Stimulated activated naive CD4-positive, alpha-beta T cell (primary cell): ENCODE data around the gene KCNJ1.

Experiments
- DNase-seq, 6 experiments: peaks; one replicate each; lab custom pipeline; 2025; lab: John Stamatoyannopoulos, UW

The KCNJ1 gene

DNA sequence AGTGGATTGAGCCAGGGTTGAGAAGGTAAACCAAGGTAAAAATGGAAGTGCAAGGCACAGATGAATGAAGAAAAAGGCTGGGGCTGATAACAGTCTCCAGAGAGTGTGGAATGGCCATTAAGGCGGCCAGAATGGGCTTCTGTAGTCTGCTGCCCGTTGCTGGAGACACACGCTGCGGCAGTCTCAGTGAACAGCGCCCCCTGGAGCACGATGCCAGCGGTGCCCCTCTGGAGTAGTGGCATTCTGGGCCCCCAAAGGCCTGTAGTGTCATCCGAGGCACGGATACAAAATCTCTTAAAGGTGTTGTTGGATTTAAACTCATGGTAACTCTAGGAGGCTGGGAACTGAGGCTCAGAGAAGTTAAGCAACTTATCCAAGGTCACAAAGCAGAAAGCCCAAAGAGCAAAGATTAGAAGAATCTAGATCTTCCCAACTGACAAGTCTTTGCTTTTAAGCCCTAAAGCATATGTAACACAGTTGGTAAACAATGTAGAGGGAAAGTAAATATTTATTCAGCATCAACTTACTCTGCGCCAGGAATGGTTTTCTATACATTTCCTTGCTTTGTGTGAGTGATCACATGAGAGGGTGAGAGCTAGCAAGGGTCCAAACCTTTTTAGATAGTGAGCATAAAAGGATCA lies 18.2 kb downstream of the KCNJ1 start:
- DNase-seq, result peak in 5 of 6 experiments; percentile 28 to 55 (median 41)

DNA sequence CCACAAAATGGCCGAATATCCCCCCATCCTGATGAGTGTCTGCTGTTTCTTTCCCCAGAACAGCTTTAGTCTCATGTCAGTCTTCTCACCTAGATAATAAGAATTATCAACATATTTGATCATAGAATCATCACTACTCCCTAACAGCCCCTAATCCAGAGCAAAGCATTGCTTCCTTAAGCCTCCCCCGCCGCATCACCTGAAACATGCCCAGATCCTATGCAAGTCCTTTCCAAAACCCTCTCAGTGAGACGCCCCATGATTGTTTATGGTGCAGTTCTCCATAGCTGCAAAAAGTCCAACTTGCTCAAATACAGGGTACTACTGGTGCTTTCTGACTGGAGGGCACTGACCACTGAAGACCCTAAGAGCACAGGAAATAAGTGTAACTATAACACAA lies 20.1 kb downstream of the KCNJ1 start:
- no peak for DNase-seq

DNA sequence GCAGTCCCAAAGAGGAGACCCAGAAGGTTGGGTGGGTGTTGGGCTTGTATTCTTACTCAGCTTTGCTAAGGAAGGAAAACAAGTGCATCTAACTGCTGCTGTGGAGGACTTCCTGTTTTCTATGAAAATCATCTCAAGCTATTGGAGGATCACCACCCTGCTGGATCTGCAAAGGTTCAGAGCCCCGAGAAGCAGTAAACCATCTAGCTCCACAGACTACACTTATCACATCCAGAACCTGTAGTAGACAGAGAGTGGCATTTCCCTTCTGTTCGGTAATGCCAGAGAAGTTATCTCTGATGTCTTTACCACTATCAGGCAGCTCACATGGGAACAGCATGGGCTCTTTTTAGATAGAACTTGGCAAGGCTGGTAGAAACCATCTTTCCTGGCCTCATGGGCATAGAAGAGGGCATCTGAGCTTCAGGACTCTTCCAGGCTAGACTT lies 21.7 kb downstream of the KCNJ1 start:
- peak in 3 of 6 experiments; percentile 13 to 51 (median 39) for DNase-seq

DNA sequence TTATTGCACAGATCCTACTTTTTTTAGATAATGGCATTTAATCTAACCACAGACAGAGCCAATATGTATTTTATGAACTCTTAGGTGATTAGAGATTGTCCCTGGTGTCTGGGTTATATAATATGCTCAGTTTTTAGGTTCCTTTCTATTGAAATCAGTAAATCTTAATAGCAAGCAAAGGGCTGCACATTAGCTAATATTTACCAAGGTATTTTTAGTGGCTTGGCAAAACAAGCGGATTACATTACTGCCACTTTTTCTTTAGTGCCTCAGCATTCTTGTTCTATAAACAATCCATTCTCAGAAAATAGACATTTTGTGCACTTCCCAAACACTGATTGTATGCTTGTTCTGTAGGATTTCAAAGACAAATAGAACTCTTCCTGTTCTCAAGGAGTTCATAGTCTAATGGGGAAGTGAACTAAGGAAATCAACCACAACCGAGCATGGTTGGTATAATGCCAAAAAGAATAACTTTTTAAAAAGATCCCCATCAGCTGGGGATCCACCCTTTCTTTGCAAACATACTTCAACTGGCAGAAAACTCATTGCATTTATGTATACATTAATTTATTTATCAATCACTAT lies 23.8 kb downstream of the KCNJ1 start:
- no peak for DNase-seq

DNA sequence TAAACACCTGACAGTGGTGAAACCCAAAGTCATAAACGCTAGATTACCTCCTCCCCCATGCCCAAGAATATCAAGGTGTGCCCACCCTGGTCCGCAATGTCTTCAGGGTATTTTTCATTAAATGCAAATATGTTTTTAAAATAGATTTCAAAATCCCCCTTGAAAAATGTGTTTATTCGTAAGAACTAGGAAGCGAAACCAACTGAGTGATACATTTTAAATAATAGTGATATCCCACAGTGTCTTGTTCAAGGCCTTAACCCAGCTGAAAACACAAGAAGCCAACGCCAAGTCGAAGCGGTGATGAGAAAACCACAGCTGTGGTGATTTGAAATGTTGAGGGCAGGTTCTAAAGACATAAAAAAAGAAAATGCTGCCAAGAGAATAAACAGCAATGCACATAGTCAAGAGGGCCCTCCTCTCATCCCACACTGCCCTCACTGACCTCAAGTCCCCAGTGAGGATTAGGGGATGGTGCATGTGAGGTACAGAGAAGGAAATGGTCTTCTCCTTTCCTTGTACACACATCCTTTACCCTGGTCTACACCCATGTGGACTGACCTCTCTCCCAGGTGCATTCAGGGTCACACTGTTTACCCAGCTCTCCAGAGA lies 25.5 kb downstream of the KCNJ1 start:
- DNase-seq, result no peak

DNA sequence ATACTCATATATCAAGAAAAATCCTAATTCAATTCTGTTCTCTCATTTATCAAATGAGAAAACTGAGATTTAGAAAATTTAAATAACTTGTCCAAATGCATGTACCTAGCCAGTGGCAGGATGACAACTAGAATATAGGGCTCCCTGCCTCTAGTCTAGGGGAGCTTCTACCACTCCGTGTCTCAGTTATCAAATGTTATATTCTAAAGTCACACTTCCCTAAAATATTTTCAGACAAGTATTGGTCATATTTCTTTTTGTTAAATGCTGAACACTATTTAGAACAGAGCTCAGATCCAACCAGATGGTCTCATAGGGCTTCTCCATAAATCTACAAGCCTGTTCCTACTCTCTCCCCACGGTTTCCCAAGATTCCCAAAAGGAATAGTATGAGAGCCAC lies 26.3 kb downstream of the KCNJ1 start:
- DNase-seq, result no peak

DNA sequence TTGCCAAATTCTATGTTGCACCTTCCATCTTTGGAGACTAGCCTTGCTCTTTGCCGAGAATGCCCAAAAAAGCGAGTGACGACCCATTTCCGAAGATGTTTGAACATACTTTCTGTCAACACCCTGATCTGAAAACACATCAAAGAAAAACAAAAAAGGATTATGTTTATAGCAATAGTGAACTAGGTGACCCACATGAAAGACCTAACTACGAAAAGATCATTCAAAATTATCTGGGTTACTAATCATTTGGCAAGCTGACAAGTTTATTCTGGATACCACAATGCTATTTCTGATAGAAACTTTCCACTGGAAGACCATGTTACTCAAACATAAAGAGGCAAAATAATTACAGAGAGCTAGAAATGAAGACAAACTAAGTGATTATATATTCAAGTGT lies 27.0 kb downstream of the KCNJ1 start:
- peak in 3 of 6 experiments; percentile 35 to 66 (median 37) for DNase-seq

DNA sequence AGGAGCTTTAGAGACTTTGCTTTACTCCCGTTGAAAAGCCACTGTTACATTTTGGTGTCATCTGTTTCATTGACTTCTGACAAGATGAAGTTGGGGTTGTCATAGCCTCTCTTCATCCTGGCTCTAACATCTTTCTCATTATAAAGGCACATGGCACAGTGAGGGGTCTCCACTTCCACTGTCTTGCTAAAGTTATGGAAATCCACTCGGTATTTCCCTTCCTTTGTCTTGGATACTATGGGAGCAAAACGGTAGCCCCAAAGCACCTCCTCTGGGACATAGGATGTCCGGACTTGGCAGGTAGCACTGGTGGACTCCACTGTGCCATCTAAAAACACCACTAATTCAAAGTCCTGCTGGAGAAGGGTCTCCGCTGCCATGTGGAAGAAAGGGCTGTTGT lies 28.0 kb downstream of the KCNJ1 start:
- no peak for DNase-seq

DNA sequence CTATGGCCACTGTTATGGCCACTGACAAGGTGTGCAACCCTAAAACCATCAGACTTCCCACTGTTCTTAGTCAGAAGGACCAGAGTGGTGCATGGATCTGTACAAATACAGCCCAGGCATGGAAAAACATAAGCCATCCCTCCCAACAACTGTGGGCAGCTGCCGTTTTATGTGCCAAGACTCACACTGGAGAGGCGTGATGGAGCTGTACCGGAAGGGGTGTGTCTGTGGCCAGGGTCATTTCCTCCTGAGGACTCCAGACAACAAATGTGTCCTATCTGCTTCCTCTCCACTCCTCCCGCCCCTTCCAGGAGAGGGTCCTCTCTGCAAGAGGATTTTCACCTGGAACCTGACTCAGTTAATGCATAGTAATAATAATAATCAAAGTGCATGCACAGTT lies 29.5 kb downstream of the KCNJ1 start:
- no peak for DNase-seq

DNA sequence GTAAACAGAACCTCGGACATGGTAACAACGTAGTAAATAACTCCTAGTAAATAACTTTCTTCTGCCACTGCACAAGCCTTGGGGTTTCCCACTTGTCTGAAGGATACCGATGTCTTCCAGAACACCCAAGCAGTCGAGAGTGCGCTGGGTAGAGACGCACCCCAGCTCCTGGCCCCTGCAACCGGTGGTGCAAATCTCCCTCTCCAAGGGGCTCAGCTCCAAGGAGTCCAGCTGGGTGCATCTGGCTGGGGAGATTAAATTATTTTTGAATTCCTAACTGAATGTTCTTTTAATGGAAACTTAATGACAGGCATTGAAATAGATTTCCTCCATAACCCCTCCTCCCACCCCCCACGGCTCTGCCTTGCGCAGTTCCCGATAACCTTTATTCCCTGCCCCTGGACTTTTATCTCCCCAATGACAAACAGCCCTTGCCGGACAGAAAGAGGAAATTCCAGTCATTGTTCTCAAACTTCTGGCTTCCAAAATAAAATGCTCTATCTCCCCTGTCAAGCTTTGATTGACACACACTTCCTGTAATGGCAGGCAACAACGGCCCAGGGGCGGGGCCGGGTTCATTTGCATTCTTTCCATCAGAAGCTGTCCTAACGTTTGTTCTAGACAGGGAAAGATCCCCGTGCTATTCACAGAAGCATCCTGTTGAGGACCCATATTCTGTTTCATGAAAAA lies 31.2 kb downstream of the KCNJ1 start:
- no peak for DNase-seq

DNA sequence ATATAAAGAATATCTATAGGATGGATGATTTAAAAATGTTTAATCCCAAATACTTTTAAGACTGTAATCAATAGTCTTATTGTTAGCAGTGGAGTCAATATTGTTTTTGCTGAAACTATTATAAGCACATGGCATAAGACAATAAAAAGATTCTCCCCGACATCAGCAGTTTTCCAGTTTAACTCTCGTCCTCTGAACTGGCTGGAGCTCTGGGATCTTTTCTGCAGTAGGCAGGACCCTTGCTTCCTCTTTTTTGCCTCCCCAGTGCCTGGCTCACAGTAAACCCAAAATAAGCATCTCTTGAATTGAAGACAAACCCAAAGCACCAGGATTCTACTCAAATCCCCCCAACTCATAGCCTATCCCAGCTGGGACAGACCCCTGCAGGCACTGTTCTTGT lies 32.9 kb downstream of the KCNJ1 start:
- DNase-seq, result no peak

DNA sequence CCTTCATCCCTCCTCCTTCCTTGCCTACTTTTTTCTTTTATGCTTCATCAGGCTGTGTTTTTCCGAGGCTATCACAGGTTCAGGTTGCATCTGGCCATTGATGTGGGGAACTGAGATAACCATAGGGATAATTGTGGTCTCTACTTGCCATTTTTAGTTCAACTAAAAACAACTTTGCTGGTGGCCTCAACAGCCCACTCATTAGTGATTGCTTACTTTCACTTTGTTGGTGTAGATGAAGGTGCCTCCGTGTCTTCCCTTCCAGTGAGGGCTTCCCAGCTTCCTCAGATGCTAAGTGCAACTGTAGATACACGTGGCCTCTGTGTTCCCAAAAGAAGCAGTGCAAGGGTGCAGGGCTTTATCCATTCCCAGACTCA lies 35.0 kb downstream of the KCNJ1 start:
- no peak for DNase-seq

DNA sequence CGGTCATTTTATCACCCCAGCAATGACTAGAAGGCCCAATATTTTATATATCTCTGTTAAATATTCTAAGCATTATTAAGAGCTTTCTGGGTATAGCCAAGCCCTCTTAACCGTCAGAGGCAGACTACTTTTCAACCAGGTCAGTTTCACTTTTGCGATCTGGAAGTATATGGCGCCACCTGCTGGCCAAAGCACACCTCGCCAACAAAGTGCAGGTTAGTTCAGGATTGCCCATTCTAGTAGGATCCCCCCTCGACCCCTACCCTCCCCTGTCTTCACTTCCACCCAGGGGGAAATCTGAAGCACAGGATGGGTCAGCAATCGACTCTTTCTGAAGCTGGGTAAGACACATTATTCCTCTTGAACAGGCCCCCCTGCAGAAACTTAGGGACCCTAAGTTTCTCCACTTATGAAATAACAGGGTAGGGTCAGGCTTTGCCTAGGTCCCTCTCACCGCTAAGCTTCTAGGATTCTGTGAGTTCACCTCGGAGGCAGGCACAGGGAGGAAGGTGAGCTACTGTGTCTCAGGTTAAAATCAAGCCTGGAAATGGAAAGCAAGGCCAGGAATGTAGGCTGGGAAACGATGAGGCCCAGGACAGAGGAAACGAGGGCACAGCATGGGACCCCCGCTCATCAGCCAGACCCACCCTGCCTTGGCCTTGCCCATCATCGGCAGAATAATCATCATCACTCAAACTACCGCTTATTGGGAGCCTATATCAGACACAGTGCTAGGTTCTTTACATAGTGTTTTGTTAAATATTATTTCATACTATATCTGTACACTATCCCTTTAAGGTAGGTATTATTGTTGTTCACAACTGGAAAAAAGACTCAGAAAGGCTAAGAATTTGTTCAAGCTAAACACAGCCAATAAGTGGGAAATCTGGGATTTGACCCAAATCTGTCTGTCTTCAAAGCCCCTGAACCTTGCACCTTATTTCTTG lies 35.6 kb downstream of the KCNJ1 start:
- DNase-seq, result peak; percentile 68 to 87 (median 79)

DNA sequence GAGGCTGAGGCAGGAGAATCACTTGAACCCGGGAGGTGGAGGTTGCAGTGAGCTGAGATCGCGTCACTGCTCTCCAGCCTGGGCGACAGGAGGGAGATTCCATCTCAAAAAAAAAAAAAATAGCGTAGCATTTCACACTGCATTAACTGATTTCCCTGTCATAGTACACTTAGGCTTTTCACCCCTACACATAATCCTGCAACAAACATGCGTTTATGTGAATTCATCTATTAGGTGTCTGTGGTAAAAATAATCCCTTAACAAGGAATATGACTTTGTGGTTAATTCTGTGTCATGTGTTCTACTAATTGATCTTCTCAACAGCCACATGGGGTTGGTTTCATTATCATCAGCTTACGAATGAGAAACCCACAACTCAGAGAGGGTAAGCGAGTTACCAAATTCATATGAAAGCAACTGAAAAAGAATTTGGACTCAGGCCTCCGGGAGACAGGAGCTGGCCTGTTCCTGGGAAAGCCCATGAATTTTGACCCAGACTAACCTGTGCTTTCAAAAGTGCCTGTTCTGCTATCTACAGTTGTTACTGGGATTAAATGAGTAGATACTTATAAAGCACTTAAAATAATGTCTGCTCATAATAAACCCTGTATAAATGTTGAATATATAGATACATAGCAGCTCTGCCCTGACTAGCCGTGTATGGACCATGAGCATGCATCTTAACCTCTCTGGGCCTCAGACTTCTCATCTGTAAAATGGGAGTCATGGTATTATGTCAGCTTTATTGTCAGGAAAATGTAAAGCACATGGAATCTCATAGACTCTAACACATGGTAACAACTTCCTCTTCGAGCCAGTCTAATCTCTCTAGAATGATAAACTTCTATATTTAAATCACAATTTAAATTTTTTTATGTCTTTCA lies 36.6 kb downstream of the KCNJ1 start:
- peak in 5 of 6 experiments; percentile 2 to 63 (median 50) for DNase-seq

DNA sequence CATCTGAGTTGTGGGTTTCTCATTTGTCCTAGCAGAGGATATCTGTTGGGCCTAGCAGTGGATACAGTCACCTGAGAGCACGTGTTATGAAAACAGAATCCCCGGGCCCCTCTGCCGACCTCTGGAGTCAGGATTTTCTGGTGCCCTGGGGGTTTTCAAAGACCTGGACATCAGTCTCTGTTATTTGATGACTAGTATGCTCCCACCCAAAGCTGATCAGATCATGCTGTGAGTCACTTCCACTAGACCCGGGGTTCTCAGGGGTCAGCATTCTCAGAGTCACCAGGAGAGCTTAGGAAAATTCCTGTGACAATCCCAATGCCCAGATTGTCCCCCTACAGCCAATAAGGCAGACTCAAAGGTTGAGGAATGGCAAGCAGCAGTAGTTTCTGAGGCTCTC lies 38.7 kb downstream of the KCNJ1 start:
- no peak for DNase-seq

DNA sequence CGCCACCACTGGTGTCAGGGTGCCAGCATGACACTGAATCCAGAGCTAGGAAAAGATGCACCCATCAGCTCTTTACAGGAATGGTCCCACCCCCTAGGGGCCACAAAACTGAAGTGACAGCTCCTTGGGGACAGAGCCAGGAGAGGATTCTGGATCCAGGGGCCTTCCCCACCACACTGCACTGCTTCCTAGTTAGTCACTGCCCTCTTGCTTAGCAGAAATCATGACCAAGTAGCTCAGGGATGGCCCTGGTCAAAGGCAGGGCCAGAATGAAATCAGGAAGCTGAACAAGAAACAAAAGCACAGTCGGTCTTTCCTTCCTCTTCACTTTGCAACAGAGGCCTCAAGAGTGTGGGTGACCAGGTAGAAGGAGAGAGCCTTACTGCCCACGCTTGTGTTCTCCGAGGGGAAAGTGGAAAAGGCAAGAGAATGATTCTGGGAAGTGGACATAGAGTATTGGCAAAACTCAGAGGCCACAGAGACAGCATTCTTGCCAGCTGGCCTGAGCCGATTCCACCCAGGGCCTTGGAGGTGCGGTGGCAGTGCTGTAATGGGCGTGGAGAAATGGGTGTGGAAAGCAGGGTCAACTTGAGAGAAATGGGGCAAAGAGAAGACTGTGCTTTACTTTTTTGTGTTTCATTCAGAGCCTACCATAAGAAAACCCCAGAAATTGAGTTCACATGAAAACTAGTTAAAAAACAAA lies 39.8 kb downstream of the KCNJ1 start:
- no peak for DNase-seq

DNA sequence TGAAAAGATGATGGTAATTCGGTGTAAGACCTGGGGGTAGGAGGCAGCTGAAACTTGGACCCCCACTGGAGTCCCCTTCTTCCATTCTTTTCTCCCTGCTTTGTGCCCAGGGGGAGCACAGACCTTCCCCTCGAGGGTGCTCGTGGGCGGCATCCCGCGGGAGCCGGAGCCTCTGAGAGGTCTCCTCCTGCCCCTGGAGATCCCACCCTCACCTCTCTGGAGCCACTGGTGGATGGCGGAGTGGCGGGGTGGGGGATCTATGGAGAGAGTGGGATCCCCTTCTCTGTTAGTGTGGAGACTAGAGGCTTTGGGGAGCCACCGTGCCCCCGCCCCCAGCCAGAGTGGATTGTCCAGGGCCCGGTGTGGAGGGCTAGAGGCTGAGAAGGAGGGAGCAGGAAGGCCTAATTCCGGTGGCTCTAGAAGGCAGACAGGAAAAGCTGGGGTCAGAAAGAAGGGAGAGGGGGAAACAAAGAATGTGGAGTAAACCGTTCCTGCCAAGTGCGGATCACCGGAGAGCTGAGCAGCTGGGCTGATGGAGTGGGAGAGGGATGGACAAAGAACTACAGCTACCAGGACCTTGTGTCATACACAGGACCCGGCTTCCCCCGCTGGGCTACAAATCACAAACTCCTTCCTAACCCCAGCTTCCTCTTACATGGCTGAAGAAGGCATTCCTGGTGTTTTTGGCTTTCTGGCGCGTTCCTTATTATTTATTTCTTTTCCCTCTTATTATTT lies 41.9 kb downstream of the KCNJ1 start:
- no peak for DNase-seq

DNA sequence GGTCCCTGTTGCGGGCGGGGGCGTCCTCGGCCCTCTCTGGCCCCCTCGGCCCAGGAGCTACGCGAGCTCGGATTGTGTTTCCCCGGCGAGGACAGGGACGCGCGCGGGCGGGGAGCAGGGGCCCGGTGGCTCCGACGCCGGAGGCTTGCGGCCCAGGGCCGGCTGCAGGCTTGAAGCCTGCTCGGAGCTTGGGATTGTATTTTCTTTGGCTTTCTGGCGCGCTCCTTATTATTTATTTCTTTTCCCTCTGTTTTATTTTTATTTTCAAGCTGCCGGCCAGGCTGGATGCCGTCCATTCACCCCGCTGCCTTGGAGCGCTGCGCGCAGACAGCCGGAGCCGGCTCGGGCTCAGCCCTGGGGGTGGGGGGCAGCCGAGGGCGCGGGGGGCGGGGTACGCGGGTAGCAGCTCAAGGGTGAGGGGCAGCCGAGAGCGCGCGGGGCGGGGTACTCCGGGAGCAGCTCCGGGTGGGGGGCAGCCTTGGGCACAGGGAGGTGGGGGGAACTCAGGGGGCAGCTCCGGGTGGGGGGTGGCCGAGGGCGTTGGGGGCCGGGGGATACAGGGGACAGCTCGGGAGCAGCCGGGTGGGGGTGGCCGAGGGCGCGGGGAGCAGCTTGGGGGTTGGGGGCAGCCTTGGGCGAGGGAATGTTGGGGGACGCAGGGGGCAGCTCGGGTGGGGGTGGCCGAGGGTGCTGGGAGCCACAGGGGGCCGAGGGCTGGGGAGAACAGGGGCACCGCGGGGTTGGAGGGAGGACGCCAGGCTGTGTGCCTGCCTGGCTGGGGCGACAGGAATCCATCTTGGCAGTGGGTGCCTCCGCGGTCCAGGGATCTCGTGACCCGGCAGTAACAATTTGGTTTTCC lies 42.7 kb downstream of the KCNJ1 start:
- no peak for DNase-seq

DNA sequence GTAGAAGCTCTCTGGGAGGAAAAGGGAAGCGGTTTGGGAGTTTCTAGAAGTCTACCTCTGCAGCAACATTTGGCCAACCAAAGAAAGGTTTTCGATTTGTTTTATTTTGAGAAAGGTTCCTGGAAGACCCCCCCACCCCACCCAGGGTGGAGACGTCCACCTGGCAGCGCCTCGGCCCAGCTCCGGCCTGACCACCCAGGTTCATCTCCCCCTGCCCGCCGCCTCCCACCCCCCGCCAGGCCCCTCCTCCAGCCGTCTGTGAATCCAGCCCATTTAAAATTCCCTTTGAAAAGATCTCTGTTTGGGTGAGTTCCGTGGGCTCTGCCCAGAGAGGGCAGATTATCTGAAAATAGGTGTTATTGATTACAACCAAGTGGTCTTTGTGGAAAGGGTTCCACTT lies 43.3 kb downstream of the KCNJ1 start:
- no peak for DNase-seq
